Endothelial cell (in vitro differentiated cells): ENCODE measurements around the gene AMPD3. TPM values are rescaled to one million over a fixed set of nuclear protein-coding genes. Genes with fewer than 3 reads are reported as not detected.

Source experiments
- DNase-seq: peaks from one replicate; pipeline ENCODE4 v3.0.0; 2021; ENCODE audit warnings: low spot score
- H3K27ac Mint-ChIP-seq: one replicate; pipeline ENCODE4 v1.8.0; 2021; ENCODE audit warnings: mixed read lengths, inconsistent platforms; ENCODE audit not compliant: unreplicated experiment
- H3K27me3 Mint-ChIP-seq: one replicate; pipeline ENCODE4 v1.8.0; 2021; ENCODE audit warnings: mild to moderate bottlenecking, moderate library complexity, mixed read lengths, inconsistent platforms; ENCODE audit not compliant: unreplicated experiment
- H3K36me3 Mint-ChIP-seq: one replicate; pipeline ENCODE4 v1.8.0; 2021; ENCODE audit warnings: mild to moderate bottlenecking, low read depth, mixed read lengths, inconsistent platforms; ENCODE audit not compliant: unreplicated experiment
- H3K4me1 Mint-ChIP-seq: one replicate; pipeline ENCODE4 v1.8.0; 2021; ENCODE audit warnings: mild to moderate bottlenecking, mixed read lengths, inconsistent platforms; ENCODE audit not compliant: unreplicated experiment
- H3K4me3 Mint-ChIP-seq: one replicate; pipeline ENCODE4 v1.8.0; 2021; ENCODE audit warnings: mild to moderate bottlenecking, mixed read lengths, inconsistent platforms; ENCODE audit not compliant: unreplicated experiment
- H3K9me3 Mint-ChIP-seq: one replicate; pipeline ENCODE4 v1.8.0; 2021; ENCODE audit warnings: mixed read lengths, inconsistent platforms; ENCODE audit not compliant: unreplicated experiment
- total RNA-seq: library from RNA; stranded (reverse); fragmentation: NEBNext Ultra II Directional; extraction: Animal tissue kit (Norgen Biotek cat#: 25700); gene quantifications from one replicate; pipeline ENCODE4 v1.2.1, GENCODE V29; 2021; ENCODE audit not compliant: unreplicated experiment
- TF ChIP-seq, protein P1 (sequence below): fragments of 200-600 bp; sonication (generic); IDR thresholded peaks from one replicate; pipeline ENCODE4 v1.5.0; 2021; ENCODE audit warnings: antibody characterized with exemption; ENCODE audit not compliant: unreplicated experiment

Gene AMPD3
- total RNA-seq, 1 donor from 2014 or later, result 23.2 TPM

DNA sequence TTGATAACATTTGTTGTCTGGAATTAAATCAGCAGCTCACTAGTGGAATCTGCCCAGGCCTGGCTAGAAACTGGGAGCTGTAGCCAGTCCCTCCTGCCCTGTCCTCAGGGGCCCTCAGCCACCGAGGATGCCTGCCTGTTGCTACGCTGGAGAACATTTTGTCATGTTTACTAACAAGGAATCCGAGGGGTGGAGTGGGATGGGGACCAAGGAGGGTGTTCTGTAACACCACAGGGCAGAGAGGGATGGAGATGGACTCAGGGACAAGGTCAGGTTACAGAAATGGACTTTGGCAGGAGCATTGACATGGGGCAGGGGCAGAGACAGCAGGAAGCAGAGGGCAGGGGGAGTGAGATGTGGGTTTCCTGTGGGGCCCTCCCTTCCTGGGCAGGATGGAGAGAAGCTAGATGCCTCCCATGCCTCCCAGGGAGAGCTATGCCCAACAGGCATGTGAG, 45.8 kb upstream of the AMPD3 start:
- Mint-ChIP-seq H3K36me3 (no peaks in the 10 kb centered on the region), H3K27ac (no peak overlapping the region), H3K27me3 (no peaks in the 10 kb centered on the region)

DNA sequence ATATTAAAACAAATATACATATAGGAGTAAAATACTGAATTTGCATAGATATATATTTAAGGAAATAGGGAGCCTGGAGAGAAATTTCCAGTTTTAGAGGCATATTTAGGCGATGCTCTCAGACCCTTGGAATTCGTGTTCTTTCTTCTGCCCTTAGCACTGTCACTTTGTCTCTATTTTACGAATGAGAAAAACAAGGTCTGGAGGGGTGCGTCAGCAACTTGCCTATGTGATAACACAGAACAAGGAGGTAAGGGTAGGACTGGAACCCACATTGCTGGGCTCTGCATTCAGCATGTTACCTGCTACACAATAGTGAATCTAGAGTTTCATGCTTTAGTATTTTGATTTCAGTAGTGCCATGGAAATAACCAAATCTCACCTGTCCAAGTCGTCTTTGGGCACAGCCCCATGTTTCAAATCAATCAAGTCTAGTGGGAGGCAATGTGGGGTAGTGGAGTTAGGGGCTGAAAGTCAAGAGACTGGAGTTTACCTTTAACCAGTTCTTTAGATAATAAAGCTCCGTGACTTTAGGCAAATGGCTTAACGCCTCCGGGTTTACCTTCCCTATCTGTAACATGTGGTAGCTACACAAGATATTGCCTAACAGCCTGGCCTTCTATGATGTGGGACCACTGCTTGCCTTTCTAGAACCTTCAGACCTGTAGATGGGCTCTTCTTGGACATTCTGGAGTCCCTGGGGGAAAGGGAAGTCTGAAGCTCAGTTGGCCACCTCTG, 44.8 kb upstream of the AMPD3 start:
- TF ChIP-seq, protein P1, sequence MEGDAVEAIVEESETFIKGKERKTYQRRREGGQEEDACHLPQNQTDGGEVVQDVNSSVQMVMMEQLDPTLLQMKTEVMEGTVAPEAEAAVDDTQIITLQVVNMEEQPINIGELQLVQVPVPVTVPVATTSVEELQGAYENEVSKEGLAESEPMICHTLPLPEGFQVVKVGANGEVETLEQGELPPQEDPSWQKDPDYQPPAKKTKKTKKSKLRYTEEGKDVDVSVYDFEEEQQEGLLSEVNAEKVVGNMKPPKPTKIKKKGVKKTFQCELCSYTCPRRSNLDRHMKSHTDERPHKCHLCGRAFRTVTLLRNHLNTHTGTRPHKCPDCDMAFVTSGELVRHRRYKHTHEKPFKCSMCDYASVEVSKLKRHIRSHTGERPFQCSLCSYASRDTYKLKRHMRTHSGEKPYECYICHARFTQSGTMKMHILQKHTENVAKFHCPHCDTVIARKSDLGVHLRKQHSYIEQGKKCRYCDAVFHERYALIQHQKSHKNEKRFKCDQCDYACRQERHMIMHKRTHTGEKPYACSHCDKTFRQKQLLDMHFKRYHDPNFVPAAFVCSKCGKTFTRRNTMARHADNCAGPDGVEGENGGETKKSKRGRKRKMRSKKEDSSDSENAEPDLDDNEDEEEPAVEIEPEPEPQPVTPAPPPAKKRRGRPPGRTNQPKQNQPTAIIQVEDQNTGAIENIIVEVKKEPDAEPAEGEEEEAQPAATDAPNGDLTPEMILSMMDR, result no peak
- Mint-ChIP-seq H3K9me3 (no peaks in the 10 kb centered on the region), H3K36me3 (no peaks in the 10 kb centered on the region), H3K4me1 (peaks cover 28% of the 10 kb centered on the region), H3K27me3 (no peaks in the 10 kb centered on the region), H3K4me3 (no peak overlapping the region), H3K27ac (no peak overlapping the region)
- DNase-seq, result no peak

More for the DNA sequence above, 45.8 kb upstream of the AMPD3 start:
- no peak for DNase-seq
- H3K9me3 Mint-ChIP-seq, result no peaks in the 10 kb centered on the region
- H3K4me3 Mint-ChIP-seq, result no peak overlapping the region
- TF ChIP-seq, protein P1, result no peak
- H3K4me1 Mint-ChIP-seq, result peaks cover 19% of the 10 kb centered on the region

DNA sequence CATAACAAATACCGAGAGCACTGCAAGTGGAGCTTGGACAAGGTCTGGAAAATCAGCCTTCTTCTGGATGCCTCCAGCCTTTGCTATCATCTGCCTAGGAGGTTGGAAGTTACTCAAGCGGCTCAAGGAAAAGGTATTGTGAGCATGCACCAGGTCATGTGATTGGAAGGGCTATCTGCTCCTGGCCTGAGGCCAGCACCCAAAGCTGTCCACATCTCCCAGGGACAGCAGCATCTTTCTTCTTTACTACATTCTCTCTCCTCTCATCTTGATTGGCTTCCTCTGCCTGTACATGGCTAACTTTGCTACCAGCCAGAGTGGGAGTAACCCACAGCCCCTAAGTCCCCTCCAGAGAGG, 44.2 kb upstream of the AMPD3 start:
- no peak for DNase-seq
- Mint-ChIP-seq H3K27ac (no peak overlapping the region), H3K4me1 (peaks cover 31% of the 10 kb centered on the region), H3K27me3 (no peaks in the 10 kb centered on the region), H3K9me3 (no peaks in the 10 kb centered on the region), H3K36me3 (no peaks in the 10 kb centered on the region), H3K4me3 (no peak overlapping the region)
- TF ChIP-seq, protein P1, result no peak

DNA sequence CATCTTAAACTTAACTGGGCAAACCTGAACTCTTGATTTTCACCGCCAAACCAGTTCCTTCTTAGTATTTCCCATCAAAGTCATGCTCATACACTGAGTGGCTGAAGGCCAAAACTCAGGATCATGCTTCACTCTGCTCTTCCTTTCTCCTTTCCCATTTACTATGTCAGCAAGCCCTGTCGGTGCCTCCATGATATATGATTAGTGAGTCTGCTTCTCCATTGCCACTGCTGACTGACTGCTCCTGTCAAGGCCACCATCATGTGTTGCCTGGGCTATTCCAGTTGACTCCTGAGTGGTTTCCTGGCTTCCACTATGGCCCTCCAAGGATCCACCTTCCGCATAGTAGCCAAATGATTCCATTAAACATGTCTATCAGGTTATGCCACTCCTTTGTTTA, 42.8 kb upstream of the AMPD3 start:
- Mint-ChIP-seq H3K36me3 (no peaks in the 10 kb centered on the region), H3K4me1 (peaks cover 28% of the 10 kb centered on the region), H3K27ac (no peak overlapping the region), H3K4me3 (no peak overlapping the region), H3K27me3 (peaks cover 4% of the 10 kb centered on the region), H3K9me3 (no peaks in the 10 kb centered on the region)
- TF ChIP-seq, protein P1, result no peak
- DNase-seq, result no peak

DNA sequence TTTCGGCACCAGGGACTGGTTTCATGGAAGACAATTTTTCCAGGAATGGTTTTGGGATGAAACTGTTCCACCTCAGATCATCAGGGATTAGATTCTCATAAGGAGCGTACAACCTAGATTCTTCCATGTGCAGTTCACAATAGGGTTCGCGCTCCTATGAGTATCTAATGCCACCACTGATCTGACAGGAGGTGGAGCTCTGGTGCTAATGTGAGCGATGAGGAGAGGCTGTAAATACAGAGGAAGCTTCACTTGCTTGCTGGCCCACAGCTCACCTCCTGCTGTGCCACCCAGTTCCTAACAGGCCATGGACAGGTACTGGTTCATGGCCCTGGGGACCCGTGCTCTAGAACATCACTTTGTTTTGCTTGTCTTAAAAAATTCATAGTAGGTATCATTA, 41.8 kb upstream of the AMPD3 start:
- no peaks in the 10 kb centered on the region for H3K9me3 Mint-ChIP-seq
- H3K27ac Mint-ChIP-seq, result no peak overlapping the region
- no peak for DNase-seq
- no peak overlapping the region for H3K4me3 Mint-ChIP-seq
- H3K27me3 Mint-ChIP-seq, result peaks cover 4% of the 10 kb centered on the region
- H3K36me3 Mint-ChIP-seq, result no peaks in the 10 kb centered on the region
- peaks cover 28% of the 10 kb centered on the region for H3K4me1 Mint-ChIP-seq
- TF ChIP-seq, protein P1, result no peak
